GM03348 (cell line): Measurements from ENCODE around the gene AMPD3.

Experiments used
- DNase-seq: peaks from one replicate; pipeline ENCODE4 v3.0.0; 2012; ENCODE audit warnings: low spot score

Gene AMPD3

DNA sequence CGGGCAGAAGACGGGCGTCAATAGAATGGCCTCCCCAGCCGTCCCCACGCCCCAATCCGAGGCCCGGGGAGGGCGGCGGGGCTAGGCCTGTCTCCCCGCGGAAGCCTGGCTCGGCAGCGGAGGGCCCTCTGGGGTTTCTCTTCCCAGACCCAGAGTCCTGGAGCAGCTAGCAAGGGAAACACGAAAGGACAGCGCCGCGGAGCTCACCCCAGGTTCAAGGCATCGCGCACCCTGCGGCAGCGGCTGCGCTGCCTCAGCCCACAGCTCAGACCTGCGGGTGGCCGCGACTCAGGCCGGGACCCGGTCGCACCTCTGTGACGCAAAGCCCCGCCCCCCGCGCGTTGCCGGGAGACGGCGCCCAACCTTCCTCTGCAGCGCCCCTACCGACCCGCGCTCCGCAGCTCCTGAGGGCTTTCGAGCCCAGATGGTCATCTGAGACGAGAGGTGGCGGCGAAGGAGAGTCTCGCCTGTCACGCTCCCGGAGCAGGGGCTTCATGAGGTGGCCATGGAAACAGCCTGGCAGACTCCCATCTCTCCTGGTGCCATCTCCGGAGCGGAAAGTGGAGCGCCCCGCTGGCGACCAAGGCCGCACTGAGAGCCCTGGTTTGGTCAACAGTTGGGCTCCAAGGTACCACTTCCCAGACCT, 86.0 kb downstream of the AMPD3 start, which contains the start of gene RNF141:
Gene RNF141, minus strand, starts transcription at position 273 of the 646 bp plus-strand sequence. CDS start 7,029 bp downstream, outside the sequence.
- peak; percentile 98 for DNase-seq

DNA sequence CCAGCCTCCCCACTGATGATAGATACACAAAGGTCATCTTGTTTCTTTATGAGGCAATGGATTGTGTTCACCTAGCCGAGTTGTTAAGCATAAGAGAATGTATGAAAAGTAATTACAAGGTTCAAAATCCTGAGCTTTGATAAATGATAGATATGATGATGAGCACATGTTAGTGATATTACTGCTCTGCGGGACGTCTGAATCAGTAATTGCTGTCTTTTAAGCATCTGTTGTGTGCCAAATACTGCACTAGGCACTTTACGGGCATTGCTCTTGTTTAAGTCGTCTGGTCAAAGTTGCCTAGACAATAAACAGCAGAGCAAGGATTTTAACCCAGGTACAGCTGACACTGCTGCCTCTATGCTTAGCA, 86.5 kb downstream of the AMPD3 start:
- no peak for DNase-seq

DNA sequence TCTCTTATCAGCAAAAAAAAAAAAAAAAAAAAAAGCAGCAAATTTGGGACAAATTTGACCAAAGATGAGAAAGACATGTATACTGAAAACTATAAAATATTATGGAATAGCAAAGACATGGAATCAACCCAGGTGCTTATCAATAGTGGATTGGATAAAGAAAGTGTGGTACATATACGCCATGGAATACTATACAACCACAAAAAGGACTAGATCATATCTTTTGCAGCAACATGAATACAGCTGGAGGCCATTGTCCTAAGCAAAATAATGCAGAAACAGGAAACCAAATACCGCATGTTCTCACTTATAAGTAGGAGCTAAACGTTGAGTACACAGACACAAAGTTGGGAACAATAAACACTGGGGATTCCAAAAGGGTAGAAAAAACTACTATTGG, 87.7 kb downstream of the AMPD3 start:
- DNase-seq = no peak

DNA sequence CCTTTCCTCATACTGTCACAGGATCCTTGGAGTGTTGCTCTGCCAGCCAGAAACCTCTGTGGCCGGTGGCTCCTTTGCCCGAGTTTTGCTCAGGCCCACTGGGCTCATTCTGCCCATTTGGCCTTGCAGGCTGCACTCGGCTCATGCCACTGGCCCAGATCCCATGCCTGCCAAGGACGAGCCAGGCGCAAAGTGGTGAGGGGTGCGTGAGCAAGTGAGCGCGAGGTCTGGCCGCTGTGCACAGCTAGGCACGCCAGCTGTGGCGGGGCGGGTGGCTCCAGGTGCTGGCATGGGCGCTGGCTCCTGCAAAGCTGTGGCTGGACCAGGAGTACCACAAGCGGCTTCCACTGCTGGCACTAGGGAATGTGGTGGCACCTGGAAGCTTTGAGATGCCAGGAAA, 88.7 kb downstream of the AMPD3 start:
- no peak for DNase-seq

DNA sequence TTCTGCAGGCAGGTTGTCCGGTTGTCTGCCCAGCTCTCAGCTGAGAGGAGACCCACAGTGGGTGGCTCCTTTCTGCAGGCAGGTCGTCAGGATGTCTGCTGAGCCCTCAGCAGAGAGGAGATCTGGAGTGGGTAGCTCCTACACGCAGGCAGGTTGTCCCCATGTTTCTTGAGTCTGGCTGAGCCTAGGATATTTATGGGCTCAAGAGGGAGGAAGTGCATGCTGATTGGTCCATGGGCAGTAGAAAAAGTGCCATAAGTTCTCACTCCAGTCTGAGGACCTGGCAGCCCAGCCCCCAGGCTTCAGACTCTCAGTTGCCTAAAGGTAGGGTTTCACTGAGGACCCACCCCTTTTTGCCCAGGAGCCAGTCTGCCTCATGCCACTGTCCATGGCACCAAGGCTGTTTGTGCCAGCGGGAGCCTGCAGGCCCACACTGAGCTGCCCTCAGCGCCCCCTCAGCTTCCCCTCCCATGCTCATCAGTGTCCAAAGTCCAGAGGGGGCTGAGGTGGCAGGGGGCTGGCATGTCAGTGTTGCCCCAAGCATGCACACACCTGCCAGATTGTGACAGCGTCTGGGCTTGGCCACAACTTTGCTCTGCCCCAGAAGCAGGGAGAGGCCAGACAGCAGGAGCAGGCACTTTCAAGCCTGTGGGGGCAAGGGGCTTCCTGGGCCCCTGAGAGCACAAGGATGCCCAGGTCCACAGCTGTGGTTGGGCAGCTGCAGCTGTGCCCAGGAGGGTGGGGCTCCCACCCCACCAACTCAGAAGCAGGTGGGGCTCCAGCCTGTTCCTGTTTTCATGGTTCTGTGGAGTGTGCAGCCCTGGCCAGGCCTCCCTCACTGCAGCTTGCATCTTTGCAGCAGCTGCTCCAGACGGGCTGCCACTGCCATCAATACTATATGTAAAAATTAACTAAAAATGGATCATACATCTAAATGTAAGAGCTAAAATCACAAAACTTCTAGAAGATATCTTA, 89.7 kb downstream of the AMPD3 start:
- no peak for DNase-seq

DNA sequence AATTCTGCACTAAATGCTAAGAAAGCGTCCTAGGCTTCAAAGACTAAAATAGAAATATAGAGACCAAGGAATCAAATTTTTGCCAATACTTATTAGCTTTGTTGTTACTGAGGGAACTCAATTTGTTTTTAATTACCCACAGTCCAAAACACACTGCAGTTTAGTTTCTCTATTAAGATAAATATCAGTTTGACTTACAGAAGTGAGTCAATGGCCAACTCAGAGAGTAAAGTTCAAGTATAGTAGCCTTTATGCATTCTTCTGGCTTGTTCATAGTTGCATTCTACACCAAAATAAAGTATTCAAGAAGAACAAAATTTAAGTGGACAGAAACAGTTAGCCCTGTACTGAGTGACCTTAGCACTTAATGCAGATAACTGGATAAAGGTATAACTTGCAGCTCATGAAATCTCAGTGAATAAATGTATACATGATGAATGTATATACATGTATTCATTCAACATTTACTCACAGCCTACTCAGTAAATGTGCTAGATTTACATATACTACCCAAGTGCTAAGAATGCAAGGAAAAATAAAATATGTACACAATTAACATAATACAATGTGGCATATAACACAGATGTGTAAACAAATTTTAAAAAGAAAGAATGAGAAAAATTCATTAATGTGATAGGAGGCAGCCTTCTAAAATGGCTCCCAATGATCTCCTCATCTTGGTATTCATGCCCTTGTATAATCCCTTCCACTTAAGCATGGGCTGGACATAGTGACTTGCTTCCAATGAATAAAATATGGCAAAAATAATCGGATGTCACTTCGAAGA, 95.6 kb downstream of the AMPD3 start:
- peak; percentile 57 for DNase-seq

DNA sequence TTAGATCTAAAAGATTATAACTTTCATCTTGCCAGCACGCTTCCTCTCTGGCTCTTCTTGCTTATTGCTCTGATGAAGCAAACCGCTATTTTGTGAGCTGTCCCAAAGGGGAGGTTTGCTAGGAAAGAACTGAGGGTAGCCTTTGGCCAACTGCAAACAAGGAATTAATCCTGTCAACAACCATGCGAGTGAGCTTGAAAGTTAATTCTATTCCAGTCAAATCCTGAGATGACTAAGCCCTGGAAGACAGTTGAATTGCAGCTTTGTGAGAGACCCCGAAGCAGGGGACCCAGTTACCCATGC, 96.2 kb downstream of the AMPD3 start:
- DNase-seq = no peak

DNA sequence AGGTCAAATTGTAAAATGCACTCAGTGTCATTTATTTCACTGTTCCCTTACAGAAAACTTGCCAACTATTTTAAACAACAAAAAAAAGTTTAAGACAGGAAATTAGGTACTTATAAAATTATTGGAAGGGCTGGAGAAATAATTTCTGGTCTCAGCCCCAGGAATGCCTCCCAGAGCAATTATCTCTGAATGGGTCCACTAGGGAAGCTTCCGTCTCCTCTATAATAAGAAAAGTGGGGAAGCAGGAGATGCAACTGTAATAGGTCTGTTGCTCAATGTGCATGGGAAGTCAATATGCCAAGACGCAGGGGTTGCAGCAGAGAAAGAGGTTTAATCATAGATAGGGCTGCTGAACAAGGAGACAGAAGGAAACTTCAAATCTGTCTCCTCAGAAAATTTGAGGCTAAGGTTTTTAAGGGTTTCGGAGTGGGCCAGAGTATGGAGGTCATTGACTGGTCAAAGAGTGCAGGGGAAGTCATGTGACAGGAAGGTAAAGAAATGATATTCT, 96.8 kb downstream of the AMPD3 start:
- no peak for DNase-seq

DNA sequence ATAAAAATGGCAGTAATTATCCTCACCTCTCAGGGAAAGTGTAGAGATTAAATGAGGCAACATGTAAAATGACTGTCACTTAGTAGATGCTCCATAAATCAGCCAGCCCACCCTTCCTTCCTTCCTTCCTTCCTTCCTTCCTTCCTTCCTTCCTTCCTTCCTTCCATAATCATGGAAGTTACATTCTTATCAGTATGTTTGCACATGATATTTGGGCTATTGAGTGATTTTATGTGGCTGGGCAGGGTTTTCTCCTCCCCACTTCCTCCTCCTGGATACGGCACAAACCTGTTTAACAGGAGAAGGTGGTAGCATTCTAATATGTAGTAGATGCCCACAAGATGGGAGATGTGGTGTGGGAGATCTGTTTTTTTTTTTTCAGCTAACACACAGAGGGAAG, 101.5 kb downstream of the AMPD3 start:
- no peak for DNase-seq
